OCI-LY7 (cell line): ENCODE measurements around the gene ATP2B3. TPM values are rescaled to one million over a fixed set of nuclear protein-coding genes. Genes with fewer than 3 reads are reported as not detected.

ENCODE experiments used
- BruUV-seq: library from RNA; stranded (reverse); fragments of 400-500 nt; replicated peaks from 2 replicates; lab custom pipeline; 2021; lab: Mats Ljungman, UMichigan
- CTCF ChIA-PET: fragments of 300-600 bp; sonication (Branson Sonifier 250); formaldehyde crosslinking; loops from one replicate; lab custom pipeline; 2022; ENCODE audit warnings: antibody characterized with exemption; ENCODE audit not compliant: unreplicated experiment; lab: Charles Lee
- POLR2A ChIA-PET: fragments of 300-600 bp; sonication (Branson Sonifier 250); formaldehyde crosslinking; loops from one replicate; lab custom pipeline; 2022; ENCODE audit warnings: antibody characterized with exemption; lab: Charles Lee
- DNase-seq: peaks from one replicate; pipeline ENCODE4 v3.0.0-alpha.2; 2015; ENCODE audit warnings: low spot score
- H2AFZ ChIP-seq: fragments of 200-600 bp; sonication (generic), shearing (Covaris generic); 2 replicates; pipeline ENCODE4 v1.6.1; 2014; ENCODE audit warnings: mild to moderate bottlenecking, antibody characterized with exemption, low read length, moderate library complexity
- H3K27ac ChIP-seq: fragments of 200-600 bp; sonication (generic); 2 replicates; pipeline ENCODE4 v1.5.1; 2014; ENCODE audit warnings: mixed run types, low read depth, mild to moderate bottlenecking, moderate library complexity, low read length, inconsistent platforms; ENCODE audit not compliant: poor library complexity, severe bottlenecking
- H3K36me3 ChIP-seq: fragments of 200-600 bp; sonication (generic); 2 replicates; pipeline ENCODE4 v1.6.1; 2014; ENCODE audit warnings: mild to moderate bottlenecking, antibody characterized with exemption, low read length, moderate library complexity, mixed read lengths; ENCODE audit not compliant: insufficient read depth
- H3K4me1 ChIP-seq: fragments of 200-600 bp; sonication (generic); 2 replicates; pipeline ENCODE4 v1.5.1; 2014; ENCODE audit warnings: mild to moderate bottlenecking, low read length; ENCODE audit not compliant: insufficient read depth, poor library complexity, severe bottlenecking
- H3K4me2 ChIP-seq: fragments of 200-600 bp; sonication (generic); 2 replicates; pipeline ENCODE4 v1.6.1; 2014; ENCODE audit warnings: mild to moderate bottlenecking, low read length
- H3K4me3 ChIP-seq: fragments of 200-600 bp; sonication (generic); 2 replicates; pipeline ENCODE4 v1.5.1; 2014; ENCODE audit warnings: mild to moderate bottlenecking, low read depth, low read length; ENCODE audit not compliant: poor library complexity, severe bottlenecking
- H3K79me2 ChIP-seq: fragments of 200-600 bp; sonication (generic); 2 replicates; pipeline ENCODE4 v1.6.1; 2016; ENCODE audit warnings: low read depth, mild to moderate bottlenecking, low read length, moderate library complexity, mixed read lengths; ENCODE audit not compliant: insufficient read depth
- H3K9me2 ChIP-seq: fragments of 200-600 bp; sonication (generic); 2 replicates; pipeline ENCODE4 v1.6.1; 2016; ENCODE audit warnings: mild to moderate bottlenecking, low read length, mixed read lengths; ENCODE audit not compliant: insufficient read depth
- H3K9me3 ChIP-seq: fragments of 200-600 bp; sonication (generic); 2 replicates; pipeline ENCODE4 v1.6.1; 2014; ENCODE audit warnings: mild to moderate bottlenecking, mixed run types, low read length, mixed read lengths
- H4K20me1 ChIP-seq: fragments of 200-600 bp; sonication (generic); 2 replicates; pipeline ENCODE4 v1.6.1; 2014; ENCODE audit warnings: mild to moderate bottlenecking, antibody characterized with exemption, low read length, moderate library complexity, mixed read lengths; ENCODE audit not compliant: insufficient read depth
- CTCF ChIP-seq: fragments of 200-600 bp; sonication (generic); conservative IDR thresholded peaks from 2 replicates; pipeline ENCODE4 v1.5.1; 2014; ENCODE audit warnings: mild to moderate bottlenecking, antibody characterized with exemption, low read length, moderate library complexity, mixed read lengths
- EZH2phosphoT487 ChIP-seq: fragments of 200-600 bp; sonication (generic); IDR thresholded peaks from 2 replicates; pipeline ENCODE4 v1.6.1; 2018; ENCODE audit warnings: low read depth, borderline replicate concordance, mild to moderate bottlenecking, mixed run types, antibody characterized with exemption, low read length, moderate library complexity, mixed read lengths
- intact Hi-C: fragments of 100-400 bp; cut with micrococcal nuclease; formaldehyde crosslinking; loops from one replicate; pipeline ENCODE4 v1.10.0; 2022; ENCODE audit not compliant: unreplicated experiment
- total RNA-seq, 2 experiments: library from RNA; depleted of rRNA in 1 of 2; stranded (reverse); fragments of >200 nt in 1 of 2; shearing (Covaris generic) in 1 of 2; gene quantifications; 2 replicates each; pipeline ENCODE4 v1.2.3, GENCODE V29; 2014 to 2022

Gene ATP2B3
- total RNA-seq, 2 experiments from 2014 or later, result not detected

- no peak overlapping the region for H3K4me2 ChIP-seq
- H2AFZ ChIP-seq, result no peak overlapping the region
- H3K36me3 ChIP-seq, result no peaks in the 10 kb centered on the region
- H3K9me2 ChIP-seq, result no peaks in the 10 kb centered on the region
- H3K4me3 ChIP-seq, result no peak overlapping the region
- no peak for DNase-seq
- H3K4me1 ChIP-seq, result no peaks in the 10 kb centered on the region
- intact Hi-C loops, result no loop called here
- no peaks in the 10 kb centered on the region for H4K20me1 ChIP-seq
- ChIA-PET POLR2A (no interaction called here), CTCF (no interaction called here)
- no peaks in the 10 kb centered on the region for H3K9me3 ChIP-seq
- no peak for TF ChIP-seq EZH2phosphoT487
- no peak for TF ChIP-seq CTCF
- BruUV-seq, result no TSS peak
- H3K79me2 ChIP-seq, result no peaks in the 10 kb centered on the region
- no peak overlapping the region for H3K27ac ChIP-seq
These were observed 24.4 kb upstream of the ATP2B3 start for GRCh38 chrX:153493085-153493484.

DNA sequence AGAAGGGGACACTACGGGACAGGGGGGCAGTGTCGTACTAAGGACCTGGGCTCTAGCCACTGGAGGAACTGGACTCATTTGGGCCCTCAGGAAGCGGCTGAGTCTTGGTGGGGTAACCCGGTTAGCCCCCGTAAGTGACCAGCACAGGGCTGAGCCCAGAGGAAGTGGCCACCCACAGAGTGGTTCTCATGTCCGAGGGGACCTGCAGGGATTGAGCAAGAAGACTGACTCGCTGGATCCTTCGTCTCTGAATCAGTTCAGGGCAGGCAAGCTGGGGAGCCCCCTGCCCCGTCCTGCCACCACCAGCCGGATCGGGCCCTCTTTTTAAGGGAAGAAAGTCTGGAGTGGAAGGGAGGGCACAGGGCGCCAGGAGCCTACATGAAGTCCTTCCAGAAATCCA is 23.4 kb upstream of the ATP2B3 start:
- no TSS peak for BruUV-seq
- Histone ChIP-seq H3K9me2 (no peaks in the 10 kb centered on the region), H3K36me3 (no peaks in the 10 kb centered on the region), H3K9me3 (no peaks in the 10 kb centered on the region), H3K4me3 (no peak overlapping the region), H3K79me2 (no peaks in the 10 kb centered on the region), H3K27ac (no peak overlapping the region), H3K4me2 (no peak overlapping the region), H3K4me1 (no peaks in the 10 kb centered on the region), H4K20me1 (no peaks in the 10 kb centered on the region), H2AFZ (no peak overlapping the region)
- intact Hi-C loops, result no loop called here
- ChIA-PET CTCF (interaction anchor here (0.5 kb wide), 1 partner anchor 23 kb away, joined by 5 read pairs; no protein-coding TSS in a partner anchor), POLR2A (no interaction called here)
- no peak for TF ChIP-seq EZH2phosphoT487
- TF ChIP-seq CTCF, result no peak
- DNase-seq, result no peak

DNA sequence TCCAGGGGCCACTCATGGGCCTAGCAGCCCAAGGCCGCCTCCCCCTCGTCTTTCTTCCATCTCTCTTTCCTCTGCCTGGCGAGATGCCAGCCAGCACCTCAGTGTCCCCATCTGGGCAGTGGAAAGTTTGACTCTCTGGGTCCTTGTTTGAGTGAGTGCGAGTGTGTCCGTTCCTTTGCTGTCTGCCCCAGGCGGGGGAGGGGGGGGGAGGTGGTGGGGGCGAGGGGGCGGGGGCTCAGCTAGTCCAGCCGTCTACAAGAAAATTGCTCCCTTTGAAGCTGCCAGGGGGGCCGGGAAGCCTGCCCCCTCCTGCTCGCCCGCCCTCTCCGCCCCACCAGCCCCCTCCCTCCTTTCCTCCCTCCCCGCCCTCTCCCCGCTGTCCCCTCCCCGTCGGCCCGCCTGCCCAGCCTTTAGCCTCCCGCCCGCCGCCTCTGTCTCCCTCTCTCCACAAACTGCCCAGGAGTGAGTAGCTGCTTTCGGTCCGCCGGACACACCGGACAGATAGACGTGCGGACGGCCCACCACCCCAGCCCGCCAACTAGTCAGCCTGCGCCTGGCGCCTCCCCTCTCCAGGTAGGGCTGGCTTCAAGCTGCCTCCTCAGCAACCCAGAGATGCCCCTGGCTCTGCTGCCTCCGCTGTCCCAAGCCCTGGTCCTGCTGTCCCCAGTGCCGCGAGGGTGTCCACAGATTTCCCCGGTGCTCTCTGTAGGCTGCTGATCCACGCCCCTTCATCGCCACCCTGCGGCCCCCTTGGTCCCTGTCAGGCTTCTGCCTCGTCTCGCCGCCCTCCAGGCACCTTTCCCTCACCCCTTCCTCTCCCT is 22.7 kb upstream of the ATP2B3 start, which contains the start of gene BGN:
TSS of gene BGN (plus strand) at position 440 of the 821 bp plus-strand sequence. CDS start 9,652 bp downstream, outside the sequence.
- H3K27ac ChIP-seq, result no peak within 1 kb of the TSS
- H3K79me2 ChIP-seq, result no peaks in the 10 kb centered on the region
- CTCF ChIA-PET, result no interaction called here
- no peak within 1 kb of the TSS for H3K4me3 ChIP-seq
- TF ChIP-seq EZH2phosphoT487 (no peak), CTCF (no peak)
- intact Hi-C loops, result no loop called here
- POLR2A ChIA-PET, result no interaction called here
- H2AFZ ChIP-seq, result no peak within 1 kb of the TSS
- no peak within 1 kb of the TSS for H3K4me2 ChIP-seq
- BruUV-seq, result no TSS peak
- no peaks in the 10 kb centered on the region for H3K9me3 ChIP-seq
- no peak for DNase-seq
- H3K9me2 ChIP-seq, result no peaks in the 10 kb centered on the region
- no peaks in the 10 kb centered on the region for H3K4me1 ChIP-seq
- no peaks in the 10 kb centered on the region for H4K20me1 ChIP-seq
- H3K36me3 ChIP-seq, result no peaks in the 10 kb centered on the region
